Nephron progenitor cell (in vitro differentiated cells): ENCODE measurements around the gene SLC6A3.
"Not testable (repeated sequence)": the region's sequence is repeated elsewhere in the genome, so short reads cannot be mapped to it uniquely, and the experiment has no call there.

ENCODE experiments used
- DNase-seq: peaks from one replicate; pipeline ENCODE4 v3.0.0; 2021
- H3K27ac Mint-ChIP-seq: 2 replicates; pipeline ENCODE4 v1.8.0; 2021; ENCODE audit warnings: mild to moderate bottlenecking, moderate library complexity, mixed read lengths
- H3K27me3 Mint-ChIP-seq: 2 replicates; pipeline ENCODE4 v1.8.0; 2021; ENCODE audit warnings: mild to moderate bottlenecking, low read depth, mixed read lengths; ENCODE audit not compliant: poor library complexity
- H3K36me3 Mint-ChIP-seq: 2 replicates; pipeline ENCODE4 v1.8.0; 2021; ENCODE audit warnings: low read depth, mixed read lengths
- H3K4me1 Mint-ChIP-seq: 2 replicates; pipeline ENCODE4 v1.8.0; 2021; ENCODE audit warnings: mixed read lengths
- H3K4me3 Mint-ChIP-seq: 2 replicates; pipeline ENCODE4 v1.8.0; 2021; ENCODE audit warnings: mild to moderate bottlenecking, moderate library complexity, mixed read lengths
- H3K9me3 Mint-ChIP-seq: 2 replicates; pipeline ENCODE4 v1.8.0; 2021; ENCODE audit warnings: mild to moderate bottlenecking, moderate library complexity, mixed read lengths
- CTCF ChIP-seq: fragments of 200-600 bp; sonication (generic); IDR thresholded peaks from 2 replicates; pipeline ENCODE4 v1.5.0; 2021; ENCODE audit warnings: antibody characterized with exemption

The SLC6A3 gene

DNA sequence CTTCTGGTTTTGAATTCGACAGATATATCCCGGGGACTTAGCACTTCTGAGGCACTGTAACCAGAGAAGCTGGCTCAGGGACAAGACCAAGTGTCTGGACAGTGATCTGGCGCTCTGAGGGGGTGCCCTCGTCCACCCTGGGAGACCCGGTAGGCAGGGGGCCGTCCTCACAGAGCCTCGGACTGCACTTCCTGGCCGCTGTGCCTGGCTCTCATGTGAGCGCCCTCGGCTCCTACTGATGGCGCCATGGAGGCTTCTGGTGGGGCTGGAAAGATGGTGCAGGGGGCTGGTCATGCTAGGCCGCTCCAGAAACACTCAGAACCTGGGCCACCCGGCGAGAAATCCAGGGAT lies 18.8 kb upstream of the SLC6A3 start:
- no peak for DNase-seq
- Mint-ChIP-seq H3K9me3 (peaks cover 12% of the 10 kb centered on the region), H3K27ac (no peak overlapping the region), H3K36me3 (peaks cover 76% of the 10 kb centered on the region), H3K27me3 (no peaks in the 10 kb centered on the region), H3K4me1 (no peaks in the 10 kb centered on the region), H3K4me3 (no peak overlapping the region)
- no peak for TF ChIP-seq CTCF

DNA sequence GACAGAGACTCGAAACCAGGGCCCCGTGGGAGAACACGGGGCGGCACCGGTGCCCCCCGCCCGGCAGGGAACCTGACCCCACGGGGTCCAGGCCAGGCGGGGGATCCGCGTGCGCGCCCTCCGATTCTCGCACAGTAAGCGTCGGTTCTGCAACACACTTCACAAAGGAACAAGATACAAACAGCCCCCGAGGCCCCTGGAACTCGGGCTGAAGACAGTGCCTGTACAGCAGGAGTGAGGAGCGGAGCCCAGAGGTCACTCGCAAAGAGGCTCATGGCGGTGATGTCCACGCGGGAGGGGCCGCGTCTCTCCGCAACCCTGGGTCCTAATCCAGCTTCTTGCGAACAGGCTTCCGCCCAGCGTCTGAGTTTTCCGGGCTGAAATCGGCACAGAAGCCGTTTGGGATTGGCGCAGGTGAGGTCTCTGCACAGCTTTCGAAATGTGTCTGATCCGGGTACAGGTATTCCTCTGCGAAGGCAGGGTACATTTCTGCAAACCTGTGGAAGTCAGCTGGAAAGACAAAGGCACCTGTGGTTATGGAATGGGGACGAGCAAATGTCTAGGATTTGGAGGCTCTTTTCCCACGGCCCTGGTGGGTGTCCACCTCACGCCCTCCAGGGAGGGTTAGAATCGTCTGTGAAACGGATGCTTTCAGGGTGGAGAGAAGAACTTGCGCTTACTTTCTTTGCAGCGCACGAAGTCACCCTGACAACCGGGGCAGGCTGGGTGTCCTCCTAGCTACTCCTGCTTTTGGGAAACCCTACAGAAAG lies 18.3 kb upstream of the SLC6A3 start:
- Mint-ChIP-seq H3K27me3 (no peaks in the 10 kb centered on the region), H3K27ac (peak overlapping the region; percentile 51), H3K9me3 (peaks cover 13% of the 10 kb centered on the region), H3K4me1 (no peaks in the 10 kb centered on the region), H3K4me3 (no peak overlapping the region), H3K36me3 (peaks cover 77% of the 10 kb centered on the region)
- DNase-seq = no peak
- TF ChIP-seq CTCF = no peak

- Mint-ChIP-seq H3K27ac (peak overlapping the region; percentile 68), H3K27me3 (no peaks in the 10 kb centered on the region), H3K36me3 (peaks cover 79% of the 10 kb centered on the region), H3K9me3 (peaks cover 25% of the 10 kb centered on the region), H3K4me1 (no peaks in the 10 kb centered on the region), H3K4me3 (no peak overlapping the region)
- no peak for TF ChIP-seq CTCF
- DNase-seq = no peak
Observed at GRCh38 chr5:1462358-1462757, 17.1 kb upstream of the SLC6A3 start.

DNA sequence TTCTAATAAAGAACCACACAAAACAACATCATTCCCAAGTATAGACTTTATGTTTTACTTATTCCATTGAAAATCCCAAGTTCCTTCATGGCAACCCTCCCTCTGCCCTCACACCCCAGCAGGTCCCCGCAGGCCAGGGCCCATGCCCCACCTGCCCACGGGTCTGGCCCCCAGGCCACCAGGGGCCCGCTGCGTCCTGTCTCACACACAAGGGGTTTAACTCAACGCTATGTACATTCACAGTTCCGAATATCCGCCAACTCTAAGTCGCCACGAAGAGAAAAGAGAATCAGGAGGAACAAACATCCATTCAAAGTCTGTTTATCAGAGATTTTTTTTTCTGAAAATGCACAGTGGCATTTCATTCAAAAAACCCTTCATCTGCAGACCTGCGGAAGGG lies 16.2 kb upstream of the SLC6A3 start:
- H3K36me3 Mint-ChIP-seq = peaks cover 84% of the 10 kb centered on the region
- H3K27me3 Mint-ChIP-seq = no peaks in the 10 kb centered on the region
- no peaks in the 10 kb centered on the region for H3K4me1 Mint-ChIP-seq
- DNase-seq = no peak
- H3K27ac Mint-ChIP-seq = no peak overlapping the region
- H3K9me3 Mint-ChIP-seq = peaks cover 34% of the 10 kb centered on the region
- no peak for TF ChIP-seq CTCF
- H3K4me3 Mint-ChIP-seq = no peak overlapping the region

DNA sequence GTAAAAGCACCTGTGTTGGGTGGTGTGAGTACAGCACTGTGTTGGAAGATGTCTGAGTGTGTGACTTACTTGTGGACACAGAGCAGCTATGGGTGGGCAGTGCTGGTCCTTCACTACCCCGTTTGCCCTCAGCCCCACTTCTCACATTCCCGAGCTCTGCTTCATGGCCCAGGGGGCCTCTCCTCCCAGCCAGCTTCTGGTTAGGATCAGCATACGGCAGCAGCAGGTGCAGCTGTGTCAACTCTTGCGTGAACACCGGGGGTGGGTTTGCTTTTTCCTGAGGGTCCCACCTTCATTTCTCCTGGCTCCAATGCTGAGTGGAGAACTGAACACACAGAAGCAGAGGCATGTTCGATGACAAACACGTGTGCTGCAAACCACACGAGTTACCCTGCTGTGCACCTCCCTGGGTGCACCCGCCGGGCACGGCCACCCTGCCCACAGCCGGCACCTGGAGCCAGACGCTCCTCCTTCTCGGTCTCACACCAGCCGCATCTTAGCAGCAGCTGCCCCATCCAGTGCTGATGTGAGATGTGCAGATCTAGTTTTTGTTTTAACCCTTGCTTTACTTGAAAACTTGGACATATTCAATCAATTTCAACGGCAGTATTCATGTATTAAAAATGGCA lies 14.9 kb upstream of the SLC6A3 start:
- no peaks in the 10 kb centered on the region for H3K27me3 Mint-ChIP-seq
- peaks cover 72% of the 10 kb centered on the region for H3K36me3 Mint-ChIP-seq
- H3K4me3 Mint-ChIP-seq = no peak overlapping the region
- peaks cover 38% of the 10 kb centered on the region for H3K9me3 Mint-ChIP-seq
- no peaks in the 10 kb centered on the region for H3K4me1 Mint-ChIP-seq
- H3K27ac Mint-ChIP-seq = no peak overlapping the region
- DNase-seq = no peak
- TF ChIP-seq CTCF = no peak

- not testable (repeated sequence) for H3K27ac Mint-ChIP-seq, H3K4me1 Mint-ChIP-seq, DNase-seq, H3K27me3 Mint-ChIP-seq, H3K4me3 Mint-ChIP-seq
- peaks cover 43% of the 10 kb centered on the region for H3K9me3 Mint-ChIP-seq
- H3K36me3 Mint-ChIP-seq = peaks cover 64% of the 10 kb centered on the region
Observed at GRCh38 chr5:1459435-1459834, 14.2 kb upstream of the SLC6A3 start.

- DNase-seq, H3K27ac Mint-ChIP-seq, H3K4me1 Mint-ChIP-seq, H3K4me3 Mint-ChIP-seq: not testable (repeated sequence)
- H3K9me3 Mint-ChIP-seq = peaks cover 71% of the 10 kb centered on the region
- H3K36me3 Mint-ChIP-seq = peaks cover 37% of the 10 kb centered on the region
- H3K27me3 Mint-ChIP-seq = peaks cover 30% of the 10 kb centered on the region
Observed at GRCh38 chr5:1456110-1456881, 11.1 kb upstream of the SLC6A3 start.
